Activated CD8-positive, alpha-beta memory T cell treated with anti-CD3 and anti-CD28 coated beads for 1 hour (primary cell): ENCODE data around the gene EIF2B2.

ENCODE experiments used
- DNase-seq, 2 donors: peaks; one replicate each; pipeline ENCODE4 v3.0.0-alpha.2; 2020; ENCODE audit warnings: low read depth in 1 of 2; ENCODE audit errors: extremely low read depth in 1 of 2

The EIF2B2 gene

DNA sequence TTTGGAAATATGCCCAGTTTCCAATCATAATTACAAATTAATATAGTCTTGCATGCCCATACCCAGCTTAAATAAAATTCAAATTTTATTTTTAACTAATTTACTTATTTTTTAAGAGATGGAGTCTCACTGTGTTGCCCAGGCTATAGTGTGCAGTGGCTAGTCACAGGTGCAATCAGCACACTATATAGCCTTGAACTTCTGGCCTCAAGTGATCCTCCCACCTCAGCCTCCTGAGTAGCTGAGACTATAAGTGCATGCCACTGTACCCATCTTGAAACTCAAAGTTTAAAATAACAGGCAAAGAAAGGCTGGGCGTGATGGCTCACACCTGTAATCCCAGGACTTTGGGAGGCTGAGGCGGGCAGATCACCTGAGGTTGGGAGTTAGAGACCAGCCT lies 38.2 kb downstream of the EIF2B2 start:
- no peak for DNase-seq

- no peak for DNase-seq
Measured at GRCh38 chr14:75041613-75042012, 38.9 kb downstream of the EIF2B2 start.

- no peak for DNase-seq
Measured at GRCh38 chr14:75042035-75042434, 39.3 kb downstream of the EIF2B2 start.

DNA sequence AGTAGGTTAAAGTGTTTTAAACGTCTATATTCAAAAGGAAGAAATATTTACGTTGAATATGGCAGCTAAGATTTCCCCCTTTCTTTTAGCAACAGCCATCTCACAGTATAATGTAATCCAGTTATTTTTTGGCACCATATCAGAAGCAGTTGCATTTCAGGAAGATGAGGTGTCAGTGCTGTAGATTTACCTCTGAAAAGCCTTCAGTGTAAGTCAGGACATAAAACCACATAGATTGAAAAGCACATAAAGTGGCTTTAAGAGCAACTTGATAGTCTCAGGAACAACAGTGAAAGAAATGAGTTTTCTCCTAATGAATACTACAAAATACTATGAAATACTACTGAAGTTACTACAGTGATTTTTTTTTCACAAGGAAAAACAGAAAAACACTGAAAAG lies 41.6 kb downstream of the EIF2B2 start:
- DNase-seq = no peak

GRCh38 chr14:75044752-75045151 lies 42.0 kb downstream of the EIF2B2 start:
- DNase-seq = no peak

- DNase-seq = no peak
Measured at GRCh38 chr14:75046275-75046674, 43.6 kb downstream of the EIF2B2 start.

GRCh38 chr14:75046899-75047298 lies 44.2 kb downstream of the EIF2B2 start:
- no peak for DNase-seq

DNA sequence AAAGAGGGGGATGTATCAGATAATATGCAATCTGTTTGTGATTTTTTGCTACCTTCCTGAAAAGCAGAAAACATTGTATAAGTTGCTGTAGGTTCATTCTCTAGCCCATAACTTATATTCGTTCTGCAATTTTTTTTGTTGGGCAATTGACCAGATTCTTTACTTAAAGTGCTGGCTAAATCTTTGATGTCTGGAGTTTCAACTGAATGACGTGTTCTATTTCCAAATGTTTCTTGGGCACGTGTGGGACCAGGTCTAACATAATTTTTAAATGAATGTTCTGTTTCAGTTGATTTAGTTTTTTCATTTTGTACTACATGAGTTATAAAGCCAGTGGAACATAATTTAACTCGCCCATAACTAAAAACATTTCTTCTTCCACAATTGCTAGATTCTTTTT lies 44.8 kb downstream of the EIF2B2 start:
- DNase-seq = no peak

DNA sequence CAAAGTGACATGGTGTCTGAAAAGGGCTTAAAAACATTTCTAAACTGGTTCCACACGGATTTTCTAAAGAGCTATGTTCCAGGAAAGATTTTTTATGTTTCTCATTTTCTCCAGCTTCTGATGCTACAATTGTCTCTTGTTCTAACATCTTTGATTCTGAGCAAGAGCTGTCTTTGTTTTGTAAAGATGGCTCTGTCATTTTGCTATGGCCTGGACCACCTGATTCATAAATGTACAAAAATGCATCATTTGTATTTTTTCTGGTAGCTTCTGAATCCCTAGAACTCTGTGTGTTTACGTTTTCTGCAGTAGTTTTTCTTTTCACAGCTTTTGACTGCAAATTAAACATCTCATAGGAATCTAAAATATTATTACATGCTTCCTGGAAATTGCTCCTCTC lies 45.4 kb downstream of the EIF2B2 start:
- no peak for DNase-seq

GRCh38 chr14:75049136-75049535 lies 46.4 kb downstream of the EIF2B2 start:
- no peak for DNase-seq

DNA sequence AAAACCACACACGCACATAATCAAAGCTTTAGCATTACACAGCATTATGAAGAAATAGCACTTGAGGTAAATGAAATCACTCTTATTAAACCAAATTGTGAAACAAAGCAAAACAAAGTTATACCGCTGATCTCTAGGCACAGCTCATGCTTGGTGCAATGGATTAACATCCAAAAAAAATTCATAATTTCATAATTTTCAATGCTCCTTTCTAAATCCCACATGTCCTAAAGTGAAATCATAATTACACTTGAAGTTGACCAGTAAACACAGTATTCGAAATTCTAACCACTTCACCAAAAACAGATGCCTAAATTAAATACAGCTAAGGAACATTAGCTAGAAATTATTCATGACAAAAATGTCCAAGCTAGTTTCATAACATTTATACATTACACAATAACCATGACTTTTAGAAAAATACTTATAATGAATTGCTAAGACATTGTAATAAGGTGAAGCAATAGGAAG lies 47.0 kb downstream of the EIF2B2 start:
- no peak for DNase-seq

DNA sequence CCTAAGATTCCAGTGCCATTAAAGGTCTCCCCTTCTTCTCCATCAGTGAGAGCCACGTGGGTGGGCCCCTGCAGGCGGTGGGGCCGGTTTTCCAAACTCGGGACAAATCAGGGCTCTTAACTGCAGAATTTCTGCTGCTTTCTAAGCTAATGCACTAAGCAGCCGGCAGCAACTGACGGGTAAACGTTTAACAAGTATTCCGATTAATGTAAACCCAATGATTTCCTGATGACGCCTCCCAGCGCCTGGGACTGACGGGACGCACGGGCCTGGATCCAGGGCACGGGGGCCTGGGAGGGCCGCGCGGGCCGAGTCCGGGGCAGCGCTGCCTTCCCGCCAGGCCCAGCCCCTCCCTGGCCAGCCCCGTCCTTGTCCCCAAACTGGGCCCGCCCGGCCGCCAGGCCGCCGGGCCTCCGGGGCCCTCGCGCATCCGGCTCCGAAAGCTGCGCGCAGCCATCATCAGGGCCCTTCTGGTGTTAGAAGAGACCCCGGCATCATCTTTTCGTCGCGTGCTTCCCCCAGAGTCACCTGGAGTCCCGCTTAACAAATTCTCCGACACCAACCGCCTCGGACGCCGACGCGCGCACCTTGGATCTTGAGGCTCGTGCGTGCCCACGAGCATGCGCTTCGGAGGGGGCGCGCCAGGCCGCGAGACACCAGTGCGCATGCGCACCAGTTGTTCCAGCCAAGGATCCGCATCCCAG lies 48.3 kb downstream of the EIF2B2 start, which contains the start of gene MLH3:
TSS of gene MLH3 (minus strand) at position 616 of the 704 bp plus-strand sequence. CDS start 1,812 bp downstream, outside the sequence.
- peak; percentile 39 to 73 for DNase-seq

GRCh38 chr14:75051556-75051899 lies 48.8 kb downstream of the EIF2B2 start:
- no peak for DNase-seq

DNA sequence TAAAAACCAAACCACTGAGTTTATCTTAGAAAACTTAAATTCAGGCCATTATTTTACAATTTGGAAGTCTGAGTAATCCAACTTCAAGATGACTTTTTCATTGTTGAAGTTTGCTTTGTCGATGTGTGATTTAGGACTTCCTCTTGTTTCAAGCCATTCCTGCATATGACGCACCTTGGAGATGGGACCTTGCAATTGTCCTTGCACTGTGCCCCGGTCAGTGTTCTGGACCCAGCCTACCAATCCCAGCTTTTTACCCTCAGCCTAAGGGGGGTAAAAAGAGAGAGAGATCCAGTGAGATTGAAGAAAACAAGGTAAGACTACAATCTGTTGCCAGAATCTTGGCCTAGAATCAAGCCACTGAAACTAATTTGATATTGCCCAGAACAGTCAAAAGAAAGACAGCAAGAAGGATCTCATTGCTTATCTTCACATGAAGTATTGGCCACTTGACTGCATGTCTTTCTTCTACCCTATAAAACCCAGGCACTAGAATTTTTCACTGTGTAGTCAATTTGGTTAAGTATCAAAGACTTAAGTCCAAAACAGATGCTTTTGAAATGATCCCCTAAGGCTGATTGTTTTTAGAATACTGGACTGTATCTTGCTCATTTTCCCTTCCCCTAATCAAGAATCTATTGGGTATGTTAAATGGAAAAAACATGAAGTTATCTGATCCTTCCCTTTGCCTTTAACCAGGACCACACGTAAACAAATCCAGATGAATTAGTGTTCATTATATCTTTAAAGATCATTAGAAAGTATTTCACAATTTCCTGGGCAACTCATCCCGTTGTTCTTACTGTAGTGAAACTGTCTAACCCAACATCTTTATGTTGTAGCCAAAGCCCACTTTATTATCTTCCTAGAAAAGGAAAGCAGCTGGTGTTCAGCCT lies 50.9 kb downstream of the EIF2B2 start:
- no peak for DNase-seq

- DNase-seq = no peak
Measured at GRCh38 chr14:75054421-75054820, 51.7 kb downstream of the EIF2B2 start.

GRCh38 chr14:75059642-75060041 lies 56.9 kb downstream of the EIF2B2 start:
- DNase-seq = no peak

DNA sequence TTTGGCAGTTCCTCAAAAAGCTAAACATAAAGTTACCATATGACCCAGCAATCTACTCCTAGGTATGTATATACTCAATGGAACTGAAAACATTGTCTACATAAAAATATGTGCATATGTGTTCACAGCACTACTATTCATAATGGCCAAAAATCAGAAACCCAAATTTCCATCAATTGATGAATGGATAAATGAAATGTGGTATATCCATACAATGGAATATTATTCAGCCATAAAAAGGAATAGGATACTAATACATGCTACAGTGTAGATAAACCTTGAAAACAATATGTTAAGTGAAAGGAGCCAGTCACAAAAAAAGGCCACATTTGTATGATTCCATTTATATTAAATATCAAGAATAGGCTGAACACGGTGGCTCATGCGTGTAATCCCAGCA lies 57.7 kb downstream of the EIF2B2 start:
- no peak for DNase-seq
